Measurements from ENCODE around the gene WFDC6. TPM values are rescaled to one million over a fixed set of nuclear protein-coding genes. Genes with fewer than 3 reads are reported as not detected.

WFDC6 gene
- total RNA-seq, 2 donors from 2014 or later: not detected

DNA sequence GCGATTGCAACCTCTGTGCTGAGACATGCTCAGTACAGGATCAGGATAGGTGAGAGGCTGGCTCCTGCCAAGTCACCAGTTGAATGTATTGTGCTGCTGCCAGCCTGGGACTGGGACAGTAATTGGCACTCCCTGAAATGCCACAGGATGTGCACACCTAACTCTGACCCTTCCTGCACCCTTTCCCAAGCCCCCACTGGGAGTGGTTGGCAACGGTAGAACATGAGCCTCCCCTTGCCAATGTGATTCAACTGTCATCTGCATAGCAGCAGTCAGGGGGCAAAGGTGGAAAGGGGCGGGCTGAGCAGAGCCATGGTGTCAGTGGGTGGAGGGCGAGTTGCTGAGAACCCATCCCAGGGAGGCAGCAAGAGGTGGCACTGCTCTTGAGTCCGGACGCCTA lies 39.3 kb downstream of the WFDC6 start:
- DNase-seq (ENCODE audit: low spot score): no peak
- H3K9me3 ChIP-seq: no peaks in the 10 kb centered on the region
- no peaks in the 10 kb centered on the region for H3K27me3 ChIP-seq (replicated peaks; ENCODE audit: insufficient read depth)
- TF ChIP-seq, protein P1, sequence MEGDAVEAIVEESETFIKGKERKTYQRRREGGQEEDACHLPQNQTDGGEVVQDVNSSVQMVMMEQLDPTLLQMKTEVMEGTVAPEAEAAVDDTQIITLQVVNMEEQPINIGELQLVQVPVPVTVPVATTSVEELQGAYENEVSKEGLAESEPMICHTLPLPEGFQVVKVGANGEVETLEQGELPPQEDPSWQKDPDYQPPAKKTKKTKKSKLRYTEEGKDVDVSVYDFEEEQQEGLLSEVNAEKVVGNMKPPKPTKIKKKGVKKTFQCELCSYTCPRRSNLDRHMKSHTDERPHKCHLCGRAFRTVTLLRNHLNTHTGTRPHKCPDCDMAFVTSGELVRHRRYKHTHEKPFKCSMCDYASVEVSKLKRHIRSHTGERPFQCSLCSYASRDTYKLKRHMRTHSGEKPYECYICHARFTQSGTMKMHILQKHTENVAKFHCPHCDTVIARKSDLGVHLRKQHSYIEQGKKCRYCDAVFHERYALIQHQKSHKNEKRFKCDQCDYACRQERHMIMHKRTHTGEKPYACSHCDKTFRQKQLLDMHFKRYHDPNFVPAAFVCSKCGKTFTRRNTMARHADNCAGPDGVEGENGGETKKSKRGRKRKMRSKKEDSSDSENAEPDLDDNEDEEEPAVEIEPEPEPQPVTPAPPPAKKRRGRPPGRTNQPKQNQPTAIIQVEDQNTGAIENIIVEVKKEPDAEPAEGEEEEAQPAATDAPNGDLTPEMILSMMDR (IDR thresholded peaks at IDR 0.05): no peak
- no peaks in the 10 kb centered on the region for H3K4me1 ChIP-seq (ENCODE audit: control insufficient read depth in 1 of 2, low read depth in 2 of 2)
- ATAC-seq (ENCODE audit: insufficient number of reproducible peaks, low FRiP score, low read depth): no peak
- H3K36me3 ChIP-seq: no peaks in the 10 kb centered on the region
- no peak overlapping the region for H3K27ac ChIP-seq
- no peak overlapping the region for H3K4me3 ChIP-seq

GRCh38 chr20:45497971-45498494 lies 41.2 kb downstream of the WFDC6 start:
- Histone ChIP-seq H3K4me1 (ENCODE audit: control insufficient read depth in 1 of 2, low read depth in 2 of 2) (no peaks in the 10 kb centered on the region), H3K27me3 (replicated peaks; ENCODE audit: insufficient read depth) (no peaks in the 10 kb centered on the region), H3K36me3 (no peaks in the 10 kb centered on the region), H3K4me3 (no peak overlapping the region), H3K9me3 (no peaks in the 10 kb centered on the region), H3K27ac (no peak overlapping the region)
- DNase-seq (ENCODE audit: low spot score) (no peak), ATAC-seq (ENCODE audit: insufficient number of reproducible peaks, low FRiP score, low read depth) (no peak)
- TF ChIP-seq, protein P1 (IDR thresholded peaks at IDR 0.05): no peak

- H3K4me1 ChIP-seq (ENCODE audit: control insufficient read depth in 1 of 2, low read depth in 2 of 2): no peaks in the 10 kb centered on the region
- no peaks in the 10 kb centered on the region for H3K36me3 ChIP-seq
- H3K27me3 ChIP-seq (replicated peaks; ENCODE audit: insufficient read depth): no peaks in the 10 kb centered on the region
- TF ChIP-seq, protein P1 (IDR thresholded peaks at IDR 0.05): no peak
- H3K4me3 ChIP-seq: no peak overlapping the region
- ATAC-seq (ENCODE audit: insufficient number of reproducible peaks, low FRiP score, low read depth) (no peak), DNase-seq (ENCODE audit: low spot score) (no peak)
- no peaks in the 10 kb centered on the region for H3K9me3 ChIP-seq
- no peak overlapping the region for H3K27ac ChIP-seq
Observed at GRCh38 chr20:45496166-45496565, 43.1 kb downstream of the WFDC6 start.

DNA sequence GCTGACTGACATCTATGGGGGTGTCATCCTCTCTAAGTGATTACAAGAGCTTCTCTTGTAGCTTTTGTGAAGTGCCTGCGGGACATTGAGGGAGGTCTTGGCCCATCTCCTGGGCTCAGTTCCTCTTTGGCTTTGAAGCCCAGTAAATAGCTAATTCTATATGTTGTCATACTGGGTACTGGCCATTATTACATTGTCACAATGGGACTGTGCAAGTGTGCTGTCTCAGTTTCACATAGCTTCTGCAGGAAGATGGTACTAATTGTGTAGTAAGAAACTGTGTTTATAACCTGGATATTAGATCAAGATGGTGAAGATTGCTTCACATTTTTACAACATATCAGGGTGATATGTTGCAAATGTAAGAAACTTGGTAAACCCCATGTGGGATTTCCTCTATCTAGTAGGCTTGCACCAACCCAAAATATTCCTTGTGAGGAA lies 43.8 kb downstream of the WFDC6 start:
- no peaks in the 10 kb centered on the region for H3K27me3 ChIP-seq (replicated peaks; ENCODE audit: insufficient read depth)
- TF ChIP-seq, protein P1 (IDR thresholded peaks at IDR 0.05): no peak
- no peak for DNase-seq (ENCODE audit: low spot score)
- ATAC-seq (ENCODE audit: insufficient number of reproducible peaks, low FRiP score, low read depth): no peak
- H3K27ac ChIP-seq: no peak overlapping the region
- H3K4me3 ChIP-seq: no peak overlapping the region
- no peaks in the 10 kb centered on the region for H3K9me3 ChIP-seq
- no peaks in the 10 kb centered on the region for H3K4me1 ChIP-seq (ENCODE audit: control insufficient read depth in 1 of 2, low read depth in 2 of 2)
- no peaks in the 10 kb centered on the region for H3K36me3 ChIP-seq

DNA sequence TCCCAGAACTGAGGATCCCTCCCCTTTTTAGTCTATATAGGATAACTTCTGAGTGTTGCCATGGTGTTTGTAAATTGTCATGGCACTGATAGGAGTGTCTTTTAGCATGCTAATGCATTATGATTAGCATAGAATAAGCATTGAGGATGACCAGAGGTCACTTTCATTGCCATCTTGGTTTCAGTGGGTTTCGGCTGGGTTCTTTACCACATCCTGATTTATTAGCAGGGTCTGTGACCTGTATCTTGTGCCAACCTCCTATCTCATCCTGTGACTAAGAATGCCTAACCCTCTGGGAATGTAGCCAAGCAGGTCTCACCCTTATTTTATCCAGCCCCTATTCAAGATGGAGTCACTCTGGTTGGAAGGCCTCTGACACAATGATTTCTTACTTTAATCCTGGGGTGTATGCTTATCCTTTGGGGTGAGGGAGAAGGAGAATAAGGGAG lies 50.2 kb downstream of the WFDC6 start:
- TF ChIP-seq, protein P1 (IDR thresholded peaks at IDR 0.05): no peak
- no peak overlapping the region for H3K27ac ChIP-seq
- ATAC-seq (ENCODE audit: insufficient number of reproducible peaks, low FRiP score, low read depth) (no peak), DNase-seq (ENCODE audit: low spot score) (no peak)
- no peaks in the 10 kb centered on the region for H3K4me1 ChIP-seq (ENCODE audit: control insufficient read depth in 1 of 2, low read depth in 2 of 2)
- H3K27me3 ChIP-seq (replicated peaks; ENCODE audit: insufficient read depth): no peaks in the 10 kb centered on the region
- no peak overlapping the region for H3K4me3 ChIP-seq
- no peaks in the 10 kb centered on the region for H3K36me3 ChIP-seq
- H3K9me3 ChIP-seq: no peaks in the 10 kb centered on the region
